Panc1 (cell line): Measurements from ENCODE around the gene NPDC1.

ENCODE experiments used
- CTCF ChIP-seq: fragments of 450-650 bp; IDR thresholded peaks from 2 replicates; pipeline ENCODE4 v1.5.1; 2017; ENCODE audit warnings: mild to moderate bottlenecking
- POLR2AphosphoS5 ChIP-seq: IDR thresholded peaks from 2 replicates; pipeline ENCODE4 v1.6.1; 2012; ENCODE audit warnings: mild to moderate bottlenecking, low read depth, low read length, moderate library complexity
- REST ChIP-seq, 2 experiments: IDR thresholded peaks; 2 replicates each; pipeline ENCODE4 v1.6.1; 2011 to 2012; ENCODE audit warnings: low read depth in 2 of 2, control low read depth in 1 of 2, low read length in 1 of 2, mild to moderate bottlenecking in 1 of 2, moderate library complexity in 1 of 2; ENCODE audit not compliant: insufficient read depth in 1 of 2
- SIN3A ChIP-seq: IDR thresholded peaks from 2 replicates; pipeline ENCODE4 v1.6.1; 2012; ENCODE audit warnings: low read depth, mild to moderate bottlenecking, low read length, moderate library complexity, borderline replicate concordance; ENCODE audit not compliant: insufficient read depth

- no peak for TF ChIP-seq CTCF
- TF ChIP-seq SIN3A, result no peak
- no peak for TF ChIP-seq REST (IDR thresholded peaks at IDR 0.05; ENCODE audit: insufficient read depth in 1 of 2, low read depth in 2 of 2, low read length in 1 of 2)
- TF ChIP-seq POLR2AphosphoS5, result no peak
Observed at GRCh38 chr9:137057545-137057944, 11.6 kb upstream of the NPDC1 start.
